Measurements from ENCODE around the gene UBD.

UBD gene

DNA sequence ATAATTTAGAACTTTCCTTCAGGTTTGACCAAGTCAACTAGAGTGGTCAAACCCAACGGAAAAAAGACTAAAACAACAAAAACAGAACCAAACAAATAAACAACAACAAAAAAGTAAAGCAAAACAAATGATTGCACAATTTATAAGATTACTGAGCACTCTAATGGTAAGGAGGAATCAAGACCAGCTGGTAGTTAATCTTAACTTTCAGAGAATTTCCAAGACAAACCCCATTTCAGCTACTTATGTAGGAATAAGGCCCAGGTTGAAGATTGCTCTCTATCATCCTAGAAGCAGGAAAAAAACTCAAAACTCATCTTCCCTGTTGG is 34.3 kb downstream of the UBD start:
- no peak overlapping the region for H3K27ac ChIP-seq (replicated peaks)
- H3K27me3 ChIP-seq (ENCODE audit: insufficient read depth, poor library complexity, severe bottlenecking) = no peaks in the 10 kb centered on the region
- TF ChIP-seq, protein P1, sequence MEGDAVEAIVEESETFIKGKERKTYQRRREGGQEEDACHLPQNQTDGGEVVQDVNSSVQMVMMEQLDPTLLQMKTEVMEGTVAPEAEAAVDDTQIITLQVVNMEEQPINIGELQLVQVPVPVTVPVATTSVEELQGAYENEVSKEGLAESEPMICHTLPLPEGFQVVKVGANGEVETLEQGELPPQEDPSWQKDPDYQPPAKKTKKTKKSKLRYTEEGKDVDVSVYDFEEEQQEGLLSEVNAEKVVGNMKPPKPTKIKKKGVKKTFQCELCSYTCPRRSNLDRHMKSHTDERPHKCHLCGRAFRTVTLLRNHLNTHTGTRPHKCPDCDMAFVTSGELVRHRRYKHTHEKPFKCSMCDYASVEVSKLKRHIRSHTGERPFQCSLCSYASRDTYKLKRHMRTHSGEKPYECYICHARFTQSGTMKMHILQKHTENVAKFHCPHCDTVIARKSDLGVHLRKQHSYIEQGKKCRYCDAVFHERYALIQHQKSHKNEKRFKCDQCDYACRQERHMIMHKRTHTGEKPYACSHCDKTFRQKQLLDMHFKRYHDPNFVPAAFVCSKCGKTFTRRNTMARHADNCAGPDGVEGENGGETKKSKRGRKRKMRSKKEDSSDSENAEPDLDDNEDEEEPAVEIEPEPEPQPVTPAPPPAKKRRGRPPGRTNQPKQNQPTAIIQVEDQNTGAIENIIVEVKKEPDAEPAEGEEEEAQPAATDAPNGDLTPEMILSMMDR (IDR thresholded peaks at IDR 0.05; ENCODE audit: insufficient read depth, low read length) = no peak
- no peak for TF ChIP-seq POLR2AphosphoS5 (IDR thresholded peaks at IDR 0.05; ENCODE audit: low read depth)
- no peak for TF ChIP-seq GABPA (IDR thresholded peaks at IDR 0.05; ENCODE audit: low read depth)
- TF ChIP-seq SPI1 (IDR thresholded peaks at IDR 0.05; ENCODE audit: borderline replicate concordance, low read depth) = no peak
- TF ChIP-seq, protein P2, sequence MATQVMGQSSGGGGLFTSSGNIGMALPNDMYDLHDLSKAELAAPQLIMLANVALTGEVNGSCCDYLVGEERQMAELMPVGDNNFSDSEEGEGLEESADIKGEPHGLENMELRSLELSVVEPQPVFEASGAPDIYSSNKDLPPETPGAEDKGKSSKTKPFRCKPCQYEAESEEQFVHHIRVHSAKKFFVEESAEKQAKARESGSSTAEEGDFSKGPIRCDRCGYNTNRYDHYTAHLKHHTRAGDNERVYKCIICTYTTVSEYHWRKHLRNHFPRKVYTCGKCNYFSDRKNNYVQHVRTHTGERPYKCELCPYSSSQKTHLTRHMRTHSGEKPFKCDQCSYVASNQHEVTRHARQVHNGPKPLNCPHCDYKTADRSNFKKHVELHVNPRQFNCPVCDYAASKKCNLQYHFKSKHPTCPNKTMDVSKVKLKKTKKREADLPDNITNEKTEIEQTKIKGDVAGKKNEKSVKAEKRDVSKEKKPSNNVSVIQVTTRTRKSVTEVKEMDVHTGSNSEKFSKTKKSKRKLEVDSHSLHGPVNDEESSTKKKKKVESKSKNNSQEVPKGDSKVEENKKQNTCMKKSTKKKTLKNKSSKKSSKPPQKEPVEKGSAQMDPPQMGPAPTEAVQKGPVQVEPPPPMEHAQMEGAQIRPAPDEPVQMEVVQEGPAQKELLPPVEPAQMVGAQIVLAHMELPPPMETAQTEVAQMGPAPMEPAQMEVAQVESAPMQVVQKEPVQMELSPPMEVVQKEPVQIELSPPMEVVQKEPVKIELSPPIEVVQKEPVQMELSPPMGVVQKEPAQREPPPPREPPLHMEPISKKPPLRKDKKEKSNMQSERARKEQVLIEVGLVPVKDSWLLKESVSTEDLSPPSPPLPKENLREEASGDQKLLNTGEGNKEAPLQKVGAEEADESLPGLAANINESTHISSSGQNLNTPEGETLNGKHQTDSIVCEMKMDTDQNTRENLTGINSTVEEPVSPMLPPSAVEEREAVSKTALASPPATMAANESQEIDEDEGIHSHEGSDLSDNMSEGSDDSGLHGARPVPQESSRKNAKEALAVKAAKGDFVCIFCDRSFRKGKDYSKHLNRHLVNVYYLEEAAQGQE (IDR thresholded peaks at IDR 0.05; ENCODE audit: insufficient replicate concordance, low read depth) = no peak
- DNase-seq (ENCODE audit: low read depth in 1 of 2, low spot score in 1 of 2) = no peak
- H3K4me3 ChIP-seq (replicated peaks; ENCODE audit: insufficient read depth, low read length) = no peak overlapping the region

DNA sequence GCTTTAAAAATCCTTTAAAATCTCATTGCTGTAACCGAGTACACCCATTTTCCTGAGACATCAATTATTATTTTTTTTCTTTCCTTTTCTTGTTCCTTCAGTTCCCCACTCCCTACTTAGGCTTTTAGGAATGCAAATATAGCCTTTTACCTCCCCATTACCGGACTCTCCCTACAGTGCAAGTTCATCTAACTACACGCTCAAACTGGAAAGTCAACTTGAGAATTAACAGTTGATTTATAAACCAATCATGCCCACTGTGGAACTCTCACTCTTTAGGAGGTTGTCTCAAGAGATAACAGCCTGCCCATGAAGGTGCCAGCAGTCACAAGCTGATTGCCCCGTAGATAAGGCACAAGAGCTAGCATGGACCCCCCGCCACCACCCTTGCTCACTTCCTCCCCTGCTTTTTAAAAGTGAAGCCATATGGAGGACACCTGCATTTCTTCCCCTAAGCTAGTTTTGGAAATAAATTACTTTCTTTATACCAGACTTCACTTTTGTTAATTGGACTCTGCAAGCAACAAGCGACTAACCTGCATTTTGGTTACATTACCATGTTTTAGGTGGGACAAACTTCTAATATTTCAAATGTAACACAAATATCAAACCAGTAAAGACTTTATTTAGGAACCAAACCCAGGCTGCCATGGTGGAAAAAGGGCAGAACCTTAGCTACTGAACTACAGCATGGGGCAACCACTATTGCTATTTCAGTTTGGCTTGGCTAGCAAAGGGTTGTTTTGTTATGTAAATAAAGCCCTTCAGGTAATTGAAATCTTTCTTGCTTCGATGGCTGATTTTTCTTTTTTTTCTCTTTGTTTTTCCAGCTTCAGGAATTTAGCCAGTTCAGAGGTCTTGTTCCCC is 34.9 kb downstream of the UBD start:
- DNase-seq (ENCODE audit: low read depth in 1 of 2, low spot score in 1 of 2) = no peak
- H3K4me3 ChIP-seq (replicated peaks; ENCODE audit: insufficient read depth, low read length) = no peak overlapping the region
- no peaks in the 10 kb centered on the region for H3K27me3 ChIP-seq (ENCODE audit: insufficient read depth, poor library complexity, severe bottlenecking)
- TF ChIP-seq, protein P1 (IDR thresholded peaks at IDR 0.05; ENCODE audit: insufficient read depth, low read length) = no peak
- TF ChIP-seq POLR2AphosphoS5 (IDR thresholded peaks at IDR 0.05; ENCODE audit: low read depth) (no peak), GABPA (IDR thresholded peaks at IDR 0.05; ENCODE audit: low read depth) (no peak), SPI1 (IDR thresholded peaks at IDR 0.05; ENCODE audit: borderline replicate concordance, low read depth) (no peak)
- TF ChIP-seq, protein P2 (IDR thresholded peaks at IDR 0.05; ENCODE audit: insufficient replicate concordance, low read depth) = no peak
- no peak overlapping the region for H3K27ac ChIP-seq (replicated peaks)

DNA sequence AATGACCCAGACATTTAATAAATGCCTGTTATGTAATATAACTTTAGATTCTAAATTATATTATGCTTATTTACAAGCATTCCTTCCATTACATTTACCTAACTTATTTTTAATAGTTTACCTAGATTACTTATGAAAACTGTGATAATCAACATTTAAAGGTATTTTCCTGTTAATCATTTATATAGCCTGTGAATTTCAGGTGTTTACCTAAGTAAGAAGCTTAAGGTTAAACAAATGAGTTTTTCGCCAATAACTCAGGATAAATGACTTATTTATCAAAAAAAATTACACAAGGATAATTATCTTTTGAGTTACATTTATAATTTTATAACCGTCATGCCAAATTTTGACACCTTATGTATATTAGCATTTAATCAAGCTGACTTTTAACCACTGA is 35.5 kb downstream of the UBD start:
- H3K27me3 ChIP-seq (ENCODE audit: insufficient read depth, poor library complexity, severe bottlenecking) = no peaks in the 10 kb centered on the region
- H3K4me3 ChIP-seq (replicated peaks; ENCODE audit: insufficient read depth, low read length) = no peak overlapping the region
- H3K27ac ChIP-seq (replicated peaks) = no peak overlapping the region
- TF ChIP-seq, protein P2 (IDR thresholded peaks at IDR 0.05; ENCODE audit: insufficient replicate concordance, low read depth) = no peak
- TF ChIP-seq POLR2AphosphoS5 (IDR thresholded peaks at IDR 0.05; ENCODE audit: low read depth) (no peak), GABPA (IDR thresholded peaks at IDR 0.05; ENCODE audit: low read depth) (no peak), SPI1 (IDR thresholded peaks at IDR 0.05; ENCODE audit: borderline replicate concordance, low read depth) (no peak)
- TF ChIP-seq, protein P1 (IDR thresholded peaks at IDR 0.05; ENCODE audit: insufficient read depth, low read length) = no peak
- DNase-seq (ENCODE audit: low read depth in 1 of 2, low spot score in 1 of 2) = no peak
